Mammary epithelial cell (primary cell): Measurements from ENCODE around the gene CLIC2.

Source experiments
- CTCF ChIP-seq, 2 donors: IDR thresholded peaks in 1 of 2; conservative IDR thresholded peaks in 1 of 2; 2 replicates each; pipeline ENCODE4 v1.5.1; 2011 to 2012; ENCODE audit warnings: inconsistent platforms in 2 of 2, low read length in 2 of 2, mild to moderate bottlenecking in 2 of 2, control low read depth in 1 of 2, low read depth in 1 of 2; ENCODE audit not compliant: insufficient read depth in 1 of 2; ENCODE audit errors: extremely low read depth in 1 of 2
- EZH2 ChIP-seq: IDR thresholded peaks from 2 replicates; pipeline ENCODE4 v1.6.1; 2012; ENCODE audit warnings: low read length, inconsistent platforms, borderline replicate concordance

DNA sequence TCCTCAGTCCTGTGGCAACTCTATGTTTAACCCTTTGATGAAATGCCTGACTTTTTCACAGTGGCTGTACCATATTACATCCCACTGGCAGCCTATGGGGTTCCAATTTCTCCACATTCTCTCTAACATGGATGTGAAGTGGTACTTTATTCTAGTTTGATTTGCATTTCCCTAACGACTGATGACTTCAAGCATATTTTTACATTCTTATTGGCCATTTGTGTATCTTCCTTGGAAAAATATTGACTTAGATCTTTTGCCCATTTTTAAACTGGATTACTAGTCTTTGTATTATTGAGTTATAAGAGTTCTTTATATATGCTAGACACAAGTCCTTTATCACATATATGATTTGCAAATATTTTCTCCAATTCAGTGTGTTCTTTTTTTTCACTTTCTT lies 68.0 kb downstream of the CLIC2 start:
- TF ChIP-seq CTCF (conservative IDR thresholded peaks at IDR 0.05 in 1 of 2, IDR thresholded peaks at IDR 0.05 in 1 of 2; ENCODE audit: extremely low read depth in 1 of 2, insufficient read depth in 1 of 2, low read depth in 1 of 2, low read length in 2 of 2) (no peak), EZH2 (no peak)
